ENCODE results near the gene ADPRM. TPM values are rescaled to one million over a fixed set of nuclear protein-coding genes. Genes with fewer than 3 reads are reported as not detected.

Gene ADPRM
- total and polyA plus RNA-seq, 7 donors = 7.4 to 16.6 (median 11.4) TPM

- Histone ChIP-seq H3K27ac (no peak overlapping the region), H3K4me1 (no peaks in the 10 kb centered on the region), H3K9me3 (no peaks in the 10 kb centered on the region), H3K4me3 (no peak overlapping the region), H3K27me3 (no peaks in the 10 kb centered on the region), H3K36me3 (no peaks in the 10 kb centered on the region)
- 77 to 78% methylated on average over 2 of the region's 2 CpGs for WGBS, 2 donors
- DNase-seq = peak; percentile 50
- TF ChIP-seq EP300 (IDR thresholded peaks at IDR 0.05) (no peak), CTCF (IDR thresholded peaks at IDR 0.05) (no peak), POLR2AphosphoS5 (IDR thresholded peaks at IDR 0.05) (no peak), POLR2A (IDR thresholded peaks at IDR 0.05) (no peak)
- intact Hi-C loops (cut with DNase I) = no loop called here
Observed at GRCh38 chr17:10757647-10758046, 60.3 kb downstream of the ADPRM start.

- no peaks in the 10 kb centered on the region for H3K9me3 ChIP-seq
- intact Hi-C loops (cut with DNase I) = no loop called here
- no peak for TF ChIP-seq POLR2AphosphoS5 (IDR thresholded peaks at IDR 0.05)
- TF ChIP-seq POLR2A (IDR thresholded peaks at IDR 0.05) = no peak
- no peak for TF ChIP-seq EP300 (IDR thresholded peaks at IDR 0.05)
- no peak for TF ChIP-seq CTCF (IDR thresholded peaks at IDR 0.05)
- H3K36me3 ChIP-seq = no peaks in the 10 kb centered on the region
- no peak overlapping the region for H3K27ac ChIP-seq
- no peaks in the 10 kb centered on the region for H3K27me3 ChIP-seq
- WGBS, 2 donors = 75 to 84% methylated on average over 6 of the region's 6 CpGs
- no peaks in the 10 kb centered on the region for H3K4me1 ChIP-seq
- peak; percentile 10 for DNase-seq
- no peak overlapping the region for H3K4me3 ChIP-seq
Observed at GRCh38 chr17:10758062-10758461, 60.7 kb downstream of the ADPRM start.

Other genes with a start within 250 kb of the ADPRM start
- not detected for gene MYH4, start 228.0 kb upstream of the ADPRM start, total RNA-seq
- under 1 TPM in 1 of 3 donors, not detected in 2; 0.03 TPM for gene MYH4, start 228.0 kb upstream of the ADPRM start, polyA plus RNA-seq
- gene MYH1, start 179.1 kb upstream of the ADPRM start, total RNA-seq = under 1 TPM in 1 of 4 donors, not detected in 3; 0.55 TPM
- under 1 TPM in 2 of 3 donors, not detected in 1; 0.01 to 0.60 TPM for gene MYH1, start 179.1 kb upstream of the ADPRM start, polyA plus RNA-seq
- gene MYH2, start 147.9 kb upstream of the ADPRM start, total RNA-seq = 1 to 10 TPM in 1 of 4 donors, under 1 TPM in 2, not detected in 1; 0.14 to 2.8 (median 0.36) TPM
- under 1 TPM in 1 of 3 donors, not detected in 2; 0.60 TPM for gene MYH2, start 147.9 kb upstream of the ADPRM start, polyA plus RNA-seq
- gene MYH3, start 40.3 kb upstream of the ADPRM start, total RNA-seq = 100 to 1,000 TPM in 1 of 4 donors, 1 to 10 TPM in 2, under 1 TPM in 1; 0.82 to 108 (median 2.0) TPM
- 1 to 10 TPM in 2 of 3 donors, under 1 TPM in 1; 0.23 to 2.9 (median 1.2) TPM for gene MYH3, start 40.3 kb upstream of the ADPRM start, polyA plus RNA-seq
- gene SCO1, start 61 bp upstream of the ADPRM start, total RNA-seq = 10 to 100 TPM; 12.2 to 22.1 (median 17.9) TPM
- 10 to 100 TPM; 24.0 to 37.5 (median 26.7) TPM for gene SCO1, start 61 bp upstream of the ADPRM start, polyA plus RNA-seq
- gene TMEM220, start 32.4 kb downstream of the ADPRM start, total RNA-seq = 10 to 100 TPM in 2 of 4 donors, 1 to 10 TPM in 2; 9.1 to 16.8 (median 12.2) TPM
- gene TMEM220, start 32.4 kb downstream of the ADPRM start, polyA plus RNA-seq = 10 to 100 TPM in 2 of 3 donors, 1 to 10 TPM in 1; 8.3 to 22.7 (median 13.2) TPM
- not detected for gene TMEM238L, start 106.5 kb downstream of the ADPRM start, total RNA-seq
- gene TMEM238L, start 106.5 kb downstream of the ADPRM start, polyA plus RNA-seq = 100 to 1,000 TPM in 1 of 3 donors, 10 to 100 TPM in 2; 43.2 to 130 (median 97.8) TPM
- 10 to 100 TPM in 1 of 4 donors, 1 to 10 TPM in 3; 3.1 to 10.3 (median 5.3) TPM for gene PIRT, start 140.5 kb downstream of the ADPRM start, total RNA-seq
- 1 to 10 TPM in 1 of 3 donors, under 1 TPM in 2; 0.46 to 3.6 (median 0.60) TPM for gene PIRT, start 140.5 kb downstream of the ADPRM start, polyA plus RNA-seq

All from sigmoid colon (tissue), 7 donors.